Right lobe of liver (tissue), 4 donors: ENCODE measurements around the gene PITPNM3.

Experiments used
- POLR2A ChIP-seq: fragments of 450-650 bp; IDR thresholded peaks from one replicate; pipeline ENCODE4 v1.6.1; 2017; ENCODE audit warnings: antibody characterized with exemption, mild to moderate bottlenecking
- TF ChIP-seq, protein P1 (sequence below), 4 donors: fragments of 200-600 bp in 3 of 4; fragments of 450-650 bp in 1 of 4; IDR thresholded peaks; one replicate each; pipeline versions ENCODE4 v1.5.1 to v1.8.0; 2016 to 2022; ENCODE audit warnings: antibody characterized with exemption in 4 of 4, mild to moderate bottlenecking in 2 of 4
- donor health status: DM: no; HTN: no; CAD: no.
- donor health status: DM: no; HTN: no; CAD: no.
- donor health status: DM: no; HTN: yes; CAD: no.

DNA sequence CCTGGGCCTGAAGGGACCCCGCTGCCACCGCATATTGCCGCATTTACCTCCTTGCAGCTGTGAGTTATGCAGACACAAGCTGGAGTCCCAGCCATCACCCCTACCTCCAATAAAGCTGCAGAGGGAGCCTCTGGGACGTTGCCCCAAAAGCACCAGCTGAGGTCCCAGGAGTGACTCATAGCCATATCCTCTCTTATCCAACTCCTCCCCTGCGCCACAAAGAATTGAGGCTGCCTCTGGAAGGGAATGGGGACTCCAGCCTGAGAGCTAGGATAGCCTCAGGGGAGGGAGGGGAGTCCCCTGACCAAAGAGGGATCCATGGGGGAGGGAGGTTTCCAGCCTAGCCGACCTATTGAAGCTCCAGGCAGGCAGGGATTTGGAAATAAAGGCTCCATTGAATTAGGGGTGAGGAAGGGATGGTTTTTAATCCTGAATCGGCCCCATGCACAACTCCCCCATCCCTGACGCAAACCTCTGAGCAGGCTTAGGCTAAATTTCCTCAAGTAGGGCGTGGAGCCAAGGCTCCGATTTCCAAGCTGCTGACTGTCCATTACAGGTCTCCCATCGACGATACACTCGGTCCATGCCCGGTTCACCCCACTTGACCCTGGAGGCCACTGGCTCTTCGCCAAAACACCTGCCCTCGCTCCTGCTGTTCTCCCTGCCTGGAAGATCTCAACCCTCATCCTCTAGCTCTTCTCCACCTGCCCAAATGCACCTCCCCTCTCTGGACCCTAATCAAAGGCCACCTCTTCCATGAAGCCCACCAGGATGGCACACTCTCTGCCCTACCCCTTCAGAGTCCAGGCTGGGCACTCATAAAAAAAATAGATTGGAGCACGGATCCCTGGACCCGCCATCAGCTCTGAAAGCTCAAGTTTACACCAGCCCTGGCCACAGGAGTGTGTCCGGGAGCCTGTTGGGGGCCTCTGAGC lies 84.6 kb downstream of the PITPNM3 start:
- TF ChIP-seq, protein P1, sequence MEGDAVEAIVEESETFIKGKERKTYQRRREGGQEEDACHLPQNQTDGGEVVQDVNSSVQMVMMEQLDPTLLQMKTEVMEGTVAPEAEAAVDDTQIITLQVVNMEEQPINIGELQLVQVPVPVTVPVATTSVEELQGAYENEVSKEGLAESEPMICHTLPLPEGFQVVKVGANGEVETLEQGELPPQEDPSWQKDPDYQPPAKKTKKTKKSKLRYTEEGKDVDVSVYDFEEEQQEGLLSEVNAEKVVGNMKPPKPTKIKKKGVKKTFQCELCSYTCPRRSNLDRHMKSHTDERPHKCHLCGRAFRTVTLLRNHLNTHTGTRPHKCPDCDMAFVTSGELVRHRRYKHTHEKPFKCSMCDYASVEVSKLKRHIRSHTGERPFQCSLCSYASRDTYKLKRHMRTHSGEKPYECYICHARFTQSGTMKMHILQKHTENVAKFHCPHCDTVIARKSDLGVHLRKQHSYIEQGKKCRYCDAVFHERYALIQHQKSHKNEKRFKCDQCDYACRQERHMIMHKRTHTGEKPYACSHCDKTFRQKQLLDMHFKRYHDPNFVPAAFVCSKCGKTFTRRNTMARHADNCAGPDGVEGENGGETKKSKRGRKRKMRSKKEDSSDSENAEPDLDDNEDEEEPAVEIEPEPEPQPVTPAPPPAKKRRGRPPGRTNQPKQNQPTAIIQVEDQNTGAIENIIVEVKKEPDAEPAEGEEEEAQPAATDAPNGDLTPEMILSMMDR (IDR thresholded peaks at IDR 0.05) = no peak
- no peak for TF ChIP-seq POLR2A
